Thymus (tissue), 14 donors: ENCODE measurements around the gene C7orf33. TPM values are rescaled to one million over a fixed set of nuclear protein-coding genes. Genes with fewer than 3 reads are reported as not detected.

Source experiments
- DNase-seq, 9 donors: peaks; one replicate each; pipeline ENCODE4 v3.0.0-alpha.2; 2013; ENCODE audit warnings: low spot score in 9 of 9, low read depth in 6 of 9, missing footprints in 1 of 9
- H3K27ac ChIP-seq, 2 donors: one replicate each; pipeline ENCODE4 v1.5.1; 2013; ENCODE audit warnings: control low read depth in 1 of 2, low read depth in 1 of 2, low read length in 1 of 2, mild to moderate bottlenecking in 1 of 2, moderate library complexity in 1 of 2
- H3K27me3 ChIP-seq, 2 donors: one replicate each; pipeline ENCODE4 v1.5.1; 2013; ENCODE audit warnings: low read length in 1 of 2; ENCODE audit not compliant: control insufficient read depth in 2 of 2, insufficient read depth in 1 of 2
- H3K36me3 ChIP-seq, 2 donors: one replicate each; pipeline ENCODE4 v1.5.1; 2013; ENCODE audit warnings: low read length in 1 of 2, mild to moderate bottlenecking in 1 of 2, moderate library complexity in 1 of 2; ENCODE audit not compliant: control insufficient read depth in 2 of 2, insufficient read depth in 2 of 2
- H3K4me1 ChIP-seq, 2 donors: one replicate each; pipeline ENCODE4 v1.5.1; 2013; ENCODE audit warnings: low read length in 2 of 2; ENCODE audit not compliant: control insufficient read depth in 2 of 2, insufficient read depth in 2 of 2
- H3K4me3 ChIP-seq, 2 donors: one replicate each; pipeline ENCODE4 v1.5.1; 2013; ENCODE audit warnings: low read length in 2 of 2, control low read depth in 1 of 2, mild to moderate bottlenecking in 1 of 2
- H3K9me3 ChIP-seq, 2 donors: one replicate each; pipeline ENCODE4 v1.5.1; 2013; ENCODE audit warnings: low read length in 1 of 2, mild to moderate bottlenecking in 1 of 2; ENCODE audit not compliant: control insufficient read depth in 2 of 2, insufficient read depth in 1 of 2
- WGBS: extraction: QIAGEN DNeasy Blood & Tissue Kit; methylation state at CpG from one replicate; pipeline ENCODE4 v1.1.7; 2013; 5-methylcytosine and 5-hydroxymethylcytosine counted together
- long read RNA-seq, 10 donors: transcript quantifications; one replicate each; lab custom pipeline, GENCODE V29; 2026
- polyA plus RNA-seq: library from polyadenylated mRNA; stranded (reverse); fragments of 200-250 nt; gene quantifications from one replicate; pipeline ENCODE4 v1.2.3, GENCODE V29; 2013
- total RNA-seq: library from RNA; stranded (reverse); fragments of 120-200 nt; gene quantifications from one replicate; pipeline ENCODE4 v1.2.4, GENCODE V29; 2013
- donor health status: healthy.

The C7orf33 gene
- total RNA-seq (not detected), polyA plus RNA-seq (not detected)
- long read RNA-seq, donor 1: 0 reads
- long read RNA-seq, donor 2: 0 reads
- long read RNA-seq, donor 3: 0 reads
- long read RNA-seq, donor 4: 0 reads
- long read RNA-seq, donor 5: 0 reads
- long read RNA-seq, donor 6: 0 reads
- long read RNA-seq, donor 7: 0 reads
- long read RNA-seq, donor 8: 0 reads
- long read RNA-seq, donor 9: 0 reads
- long read RNA-seq, donor 10: 0 reads

DNA sequence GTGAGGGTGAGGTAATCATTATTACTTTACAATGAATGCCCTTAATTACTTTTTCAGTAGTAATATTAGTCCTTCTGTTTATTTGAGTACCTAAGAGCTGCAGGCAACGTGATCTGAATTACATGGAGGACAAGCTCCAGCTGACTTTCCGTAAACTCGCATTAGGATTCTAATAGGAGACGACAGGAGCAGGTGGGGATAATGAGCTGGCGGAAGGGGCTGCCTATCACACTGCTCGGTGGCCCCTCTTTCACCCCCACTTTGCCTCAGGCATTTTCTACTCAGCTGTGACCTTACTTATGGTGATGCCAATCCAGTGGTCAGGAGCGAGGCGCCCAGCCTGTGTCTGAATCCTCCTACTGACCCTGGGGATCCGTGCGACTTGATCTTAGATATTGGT, at the start of gene C7orf33:
TSS of gene C7orf33 (plus strand) at position 296 of the 400 bp plus-strand sequence. CDS start 160 bp downstream, outside the sequence.
- no peaks in the 10 kb centered on the region for H3K4me1 ChIP-seq
- H3K4me3 ChIP-seq: no peak within 1 kb of the TSS
- 90% methylated on average over 10 of the region's 10 CpGs for WGBS
- H3K27me3 ChIP-seq: no peaks in the 10 kb centered on the region
- no peaks in the 10 kb centered on the region for H3K9me3 ChIP-seq
- DNase-seq: no peak
- no peaks in the 10 kb centered on the region for H3K36me3 ChIP-seq
- H3K27ac ChIP-seq: no peak within 1 kb of the TSS

DNA sequence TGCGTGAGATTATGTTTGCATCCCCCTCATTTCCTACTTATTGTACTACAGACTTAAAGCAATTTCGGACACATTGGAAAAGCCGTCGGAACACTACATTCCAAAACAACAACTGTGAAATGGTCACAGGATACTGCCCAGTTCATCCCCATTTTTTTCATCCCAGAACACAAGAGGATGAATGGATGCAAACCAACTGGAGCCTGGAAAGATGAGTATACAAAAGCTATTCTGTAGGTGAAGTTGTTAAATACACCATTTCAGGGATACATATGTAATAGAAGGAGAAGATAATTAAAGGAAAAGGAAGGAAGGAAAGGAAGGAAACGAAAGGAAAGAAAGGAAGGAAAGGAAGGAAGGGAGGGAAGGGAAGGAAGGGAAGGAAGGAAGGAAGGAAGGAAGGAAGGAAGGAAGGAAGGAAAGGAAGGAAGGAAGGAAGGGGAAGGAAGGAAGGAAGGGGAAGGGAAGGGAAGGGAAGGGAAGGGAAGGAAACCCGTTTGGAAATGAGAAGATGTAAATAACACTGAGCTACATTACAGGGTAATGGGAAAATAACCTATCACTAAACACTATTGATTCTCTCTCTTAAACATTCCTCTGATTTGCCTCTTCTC, 48.6 kb upstream of the C7orf33 start:
- no peaks in the 10 kb centered on the region for H3K4me1 ChIP-seq
- H3K27me3 ChIP-seq: no peaks in the 10 kb centered on the region
- no peak overlapping the region for H3K4me3 ChIP-seq
- DNase-seq: no peak
- 94% methylated on average over 6 of the region's 6 CpGs for WGBS
- H3K36me3 ChIP-seq: no peaks in the 10 kb centered on the region
- H3K27ac ChIP-seq: no peak overlapping the region
- H3K9me3 ChIP-seq: no peaks in the 10 kb centered on the region

DNA sequence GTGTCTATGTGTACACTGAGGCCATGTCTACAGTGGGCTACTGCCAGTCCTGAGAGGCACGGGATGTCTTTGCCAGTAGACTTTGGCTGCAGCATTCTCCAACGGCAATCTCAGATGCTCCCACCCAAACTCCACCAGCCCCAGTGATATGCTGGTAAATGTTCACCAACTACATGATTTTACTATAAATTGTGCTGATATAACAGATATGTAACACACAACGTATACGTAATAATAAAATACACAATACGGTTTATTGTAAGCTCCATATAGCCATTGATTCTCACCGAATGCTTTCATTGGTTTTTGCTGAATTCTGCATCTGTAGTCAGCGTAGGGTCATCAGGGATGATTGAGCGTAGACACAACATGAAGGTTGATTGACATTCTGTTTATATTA, 47.3 kb upstream of the C7orf33 start:
- Histone ChIP-seq H3K4me3 (no peak overlapping the region), H3K9me3 (no peaks in the 10 kb centered on the region), H3K27ac (no peak overlapping the region), H3K4me1 (no peaks in the 10 kb centered on the region), H3K27me3 (no peaks in the 10 kb centered on the region), H3K36me3 (no peaks in the 10 kb centered on the region)
- DNase-seq: no peak
- WGBS: 97% methylated on average over 8 of the region's 8 CpGs

GRCh38 chr7:148545172-148545571, 45.4 kb upstream of the C7orf33 start:
- no peak for DNase-seq
- WGBS: 97% methylated on average over 6 of the region's 6 CpGs
- Histone ChIP-seq H3K9me3 (no peaks in the 10 kb centered on the region), H3K27me3 (no peaks in the 10 kb centered on the region), H3K4me3 (no peak overlapping the region), H3K27ac (no peak overlapping the region), H3K36me3 (no peaks in the 10 kb centered on the region), H3K4me1 (no peaks in the 10 kb centered on the region)

GRCh38 chr7:148545932-148546331, 44.6 kb upstream of the C7orf33 start:
- 67% methylated on average over 4 of the region's 4 CpGs for WGBS
- Histone ChIP-seq H3K36me3 (no peaks in the 10 kb centered on the region), H3K4me3 (no peak overlapping the region), H3K27me3 (no peaks in the 10 kb centered on the region), H3K9me3 (no peaks in the 10 kb centered on the region), H3K4me1 (no peaks in the 10 kb centered on the region), H3K27ac (no peak overlapping the region)
- no peak for DNase-seq

- Histone ChIP-seq H3K4me3 (no peak overlapping the region), H3K36me3 (no peaks in the 10 kb centered on the region), H3K27ac (no peak overlapping the region), H3K9me3 (no peaks in the 10 kb centered on the region), H3K4me1 (no peaks in the 10 kb centered on the region), H3K27me3 (no peaks in the 10 kb centered on the region)
- DNase-seq: no peak
- WGBS: 86% methylated on average over 8 of the region's 8 CpGs
Observed at GRCh38 chr7:148546857-148547256, 43.7 kb upstream of the C7orf33 start.

GRCh38 chr7:148547951-148548350, 42.6 kb upstream of the C7orf33 start:
- DNase-seq: no peak
- no peaks in the 10 kb centered on the region for H3K9me3 ChIP-seq
- H3K27ac ChIP-seq: no peak overlapping the region
- no peak overlapping the region for H3K4me3 ChIP-seq
- WGBS: 84% methylated on average over 5 of the region's 5 CpGs
- no peaks in the 10 kb centered on the region for H3K36me3 ChIP-seq
- H3K27me3 ChIP-seq: no peaks in the 10 kb centered on the region
- no peaks in the 10 kb centered on the region for H3K4me1 ChIP-seq

GRCh38 chr7:148553979-148554378, 36.6 kb upstream of the C7orf33 start:
- 94% methylated on average over 3 of the region's 3 CpGs for whole genome bisulfite sequencing
- no peak overlapping the region for H3K27ac ChIP-seq
- H3K4me1 ChIP-seq: no peaks in the 10 kb centered on the region
- no peaks in the 10 kb centered on the region for H3K36me3 ChIP-seq
- H3K9me3 ChIP-seq: no peaks in the 10 kb centered on the region
- no peak for DNase-seq
- no peak overlapping the region for H3K4me3 ChIP-seq
- peaks cover 0 to 6% of the 10 kb centered on the region in 2 donors for H3K27me3 ChIP-seq

- Histone ChIP-seq H3K4me1 (no peaks in the 10 kb centered on the region), H3K4me3 (no peak overlapping the region), H3K36me3 (no peaks in the 10 kb centered on the region), H3K27ac (no peak overlapping the region), H3K27me3 (peaks cover 0 to 6% of the 10 kb centered on the region in 2 donors), H3K9me3 (no peaks in the 10 kb centered on the region)
- 96% methylated on average over 3 of the region's 3 CpGs for WGBS
- DNase-seq: no peak
Observed at GRCh38 chr7:148556892-148557291, 33.7 kb upstream of the C7orf33 start.
